GM18508 (cell line): ENCODE data around the gene TOP3B.

Source experiments
- ATAC-seq: cut with Tn5 transposase; IDR thresholded peaks from one replicate; pipeline ENCODE4 v1.9.1; 2021; ENCODE audit warnings: moderate number of reproducible peaks; ENCODE audit not compliant: insufficient read depth, unreplicated experiment

Gene TOP3B

DNA sequence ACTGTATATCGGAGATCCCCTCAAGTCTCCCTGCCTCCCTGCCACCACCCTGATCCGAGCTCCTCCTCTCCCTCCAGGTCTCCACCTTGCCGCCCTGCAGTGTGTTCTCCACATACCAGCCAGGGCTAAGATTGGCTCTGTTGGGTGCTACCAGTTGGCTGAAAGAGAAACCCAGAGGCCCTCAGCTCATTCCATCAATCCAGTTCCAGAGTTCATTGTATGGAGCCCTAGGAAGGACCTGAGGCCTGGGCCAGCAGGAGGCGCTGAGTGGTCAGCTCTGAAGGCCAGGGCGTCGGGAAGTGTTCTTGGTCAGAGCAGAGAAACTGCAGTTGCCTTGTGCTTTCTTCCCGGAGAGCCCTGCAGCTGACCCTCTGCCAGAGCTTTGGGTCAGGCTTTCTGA, 2.2 kb upstream of the TOP3B start:
- no peak for ATAC-seq

DNA sequence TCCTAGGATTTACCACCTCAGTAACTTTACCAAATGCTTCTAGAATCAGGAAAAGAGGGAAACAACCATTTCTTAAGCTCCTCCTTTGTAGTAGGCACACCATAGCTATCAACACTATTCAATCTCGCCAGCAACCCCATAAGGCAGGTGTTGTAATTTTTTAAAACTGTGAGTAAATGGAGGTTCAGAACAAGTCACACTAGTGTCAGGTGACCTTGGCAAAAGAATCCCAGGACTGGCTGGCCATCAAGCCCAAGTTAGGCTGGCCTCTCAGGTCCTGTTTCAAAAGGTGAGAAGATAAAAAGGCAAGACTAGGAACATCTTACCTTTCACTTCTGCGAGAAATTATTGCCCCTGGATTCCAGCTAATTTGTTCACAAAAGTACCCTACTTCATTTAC, 713 bp downstream of the TOP3B start:
- no peak for ATAC-seq

DNA sequence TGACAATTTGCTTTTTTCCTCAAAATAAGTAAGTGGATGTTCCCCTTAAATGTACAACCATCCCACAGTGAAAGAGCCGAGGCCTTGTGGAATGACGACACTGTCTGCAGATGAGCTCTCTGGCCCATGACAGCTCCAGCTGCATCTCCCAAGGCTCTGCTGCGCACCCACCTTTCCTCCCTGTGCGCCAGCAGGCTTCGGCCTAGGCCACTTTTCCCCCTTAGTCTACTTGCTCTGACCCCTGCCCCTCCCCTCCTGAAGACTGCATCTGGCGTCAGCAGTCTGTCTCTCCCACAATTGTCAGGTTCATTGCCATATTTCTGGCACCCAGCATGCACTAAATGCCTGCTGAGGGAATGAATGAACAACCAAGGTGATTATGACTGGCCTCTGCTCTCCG, 2.0 kb downstream of the TOP3B start:
- ATAC-seq: no peak

- ATAC-seq: no peak
Observed at GRCh38 chr22:21978564-21979386, 3.8 kb downstream of the TOP3B start.

DNA sequence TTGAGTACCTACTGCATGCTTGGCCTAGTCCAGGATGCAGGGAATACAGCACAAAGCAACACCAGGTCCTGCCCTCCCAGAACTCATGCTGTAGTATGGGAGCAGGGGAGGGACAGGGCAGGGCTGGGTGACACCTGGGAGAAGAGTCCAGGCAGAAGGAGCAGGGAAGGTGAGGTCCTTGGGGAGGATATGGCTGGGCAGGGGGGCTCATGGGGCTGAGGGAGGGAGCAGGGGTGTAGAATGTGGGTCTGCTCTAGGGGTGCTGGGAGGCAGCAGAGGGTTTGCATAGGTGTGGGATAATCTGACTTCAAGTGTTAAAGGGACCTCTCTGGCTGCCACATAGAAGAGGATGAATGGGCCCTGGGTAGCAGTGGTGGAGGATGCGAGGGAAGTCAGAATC, 4.8 kb downstream of the TOP3B start:
- ATAC-seq: no peak

GRCh38 chr22:21975854-21976345, 6.7 kb downstream of the TOP3B start:
- no peak for ATAC-seq

- ATAC-seq: no peak
Observed at GRCh38 chr22:21975273-21975672, 7.3 kb downstream of the TOP3B start.

DNA sequence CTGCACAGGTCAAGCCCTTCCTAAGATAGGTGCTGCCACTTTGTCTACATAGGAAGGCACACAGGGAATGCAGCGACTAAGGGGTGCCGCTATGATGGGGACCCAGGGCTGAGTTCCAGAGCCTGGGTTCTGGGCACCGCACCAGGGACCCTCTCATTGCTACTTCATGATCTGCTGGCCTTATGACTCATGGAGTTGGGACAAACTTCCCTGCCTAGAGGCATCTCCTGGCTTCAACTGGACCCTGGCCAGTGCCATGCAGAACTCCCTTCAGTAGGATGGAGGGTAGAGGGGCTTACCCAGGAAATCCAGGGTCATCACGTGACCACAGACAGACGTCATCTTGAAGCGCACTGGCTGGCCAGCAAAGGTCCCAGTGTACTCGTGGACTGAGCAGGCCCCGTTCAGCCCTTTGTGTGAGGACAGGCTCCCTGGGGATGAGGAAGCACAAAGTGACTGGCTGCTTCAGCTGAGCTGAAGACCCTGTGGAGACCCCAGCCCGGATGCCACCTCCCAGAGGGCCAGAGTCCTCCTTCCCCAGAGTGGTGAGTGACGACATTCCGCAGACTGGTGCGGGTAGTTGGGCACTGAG, 8.4 kb downstream of the TOP3B start:
- no peak for ATAC-seq

DNA sequence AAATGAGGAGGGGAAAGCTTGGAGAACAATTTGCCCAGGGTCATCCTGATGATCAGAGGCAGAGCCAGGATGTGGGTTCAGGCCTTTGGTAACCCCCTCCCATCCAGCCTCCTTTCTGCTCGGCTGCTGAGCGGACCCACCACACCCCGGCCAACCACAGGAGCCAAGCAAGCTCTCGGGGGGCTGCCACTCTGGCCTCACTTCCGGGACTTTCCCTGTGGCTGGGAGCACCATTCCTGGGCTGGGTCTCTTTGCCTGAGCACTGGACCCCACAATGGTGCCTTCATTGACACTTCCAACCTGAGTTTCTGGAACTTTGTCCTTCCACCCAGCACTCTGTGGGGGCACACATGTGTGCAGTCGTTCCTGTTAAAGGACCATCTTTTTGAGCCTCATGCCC, 9.8 kb downstream of the TOP3B start:
- no peak for ATAC-seq

DNA sequence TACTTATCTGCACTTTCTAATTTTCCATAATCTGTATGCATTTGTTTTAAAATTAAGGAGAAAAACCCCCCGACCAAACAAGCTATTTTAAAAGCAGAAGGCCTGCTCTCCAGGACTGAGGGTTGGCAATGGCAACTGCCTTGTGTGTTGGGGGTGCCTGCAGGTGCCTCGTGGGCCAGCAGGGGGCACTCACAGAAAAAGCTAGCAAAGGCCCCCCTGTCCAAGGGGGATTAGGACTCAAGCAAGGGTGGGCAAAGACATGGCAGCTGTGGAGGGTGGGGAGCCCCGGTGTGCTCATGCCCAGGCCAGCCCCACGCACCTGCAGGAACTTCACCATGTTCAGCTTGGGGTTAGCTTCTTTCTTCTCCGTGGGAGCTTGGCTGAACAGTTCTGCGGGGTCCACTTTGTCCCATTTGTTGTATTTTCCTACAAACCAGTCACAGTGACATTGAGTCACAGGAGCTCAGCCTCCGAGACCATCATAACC, 10.3 kb downstream of the TOP3B start:
- ATAC-seq: no peak

DNA sequence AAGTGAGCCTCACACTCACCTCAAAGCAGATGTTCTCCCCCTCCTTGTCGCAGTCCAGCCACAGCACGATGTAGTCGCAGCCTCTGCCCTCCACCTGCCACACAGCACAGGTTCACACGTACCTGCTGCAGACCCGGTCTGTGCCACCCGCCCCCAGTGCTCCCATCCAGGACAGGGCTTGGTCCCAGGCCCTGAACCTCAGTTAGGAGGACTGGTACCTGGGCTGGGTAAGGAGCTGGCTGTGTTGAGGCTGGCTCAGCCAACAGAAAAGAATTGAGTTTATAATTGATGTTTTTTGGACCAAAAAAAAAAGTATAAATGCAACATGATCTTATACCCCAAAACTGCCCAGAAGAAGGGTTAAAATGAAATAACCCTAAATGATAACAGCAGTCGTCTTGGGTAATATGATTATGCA, 10.7 kb downstream of the TOP3B start:
- ATAC-seq: no peak

GRCh38 chr22:21970800-21971617, 11.6 kb downstream of the TOP3B start:
- no peak for ATAC-seq

- ATAC-seq: no peak
Observed at GRCh38 chr22:21970037-21970799, 12.4 kb downstream of the TOP3B start.

DNA sequence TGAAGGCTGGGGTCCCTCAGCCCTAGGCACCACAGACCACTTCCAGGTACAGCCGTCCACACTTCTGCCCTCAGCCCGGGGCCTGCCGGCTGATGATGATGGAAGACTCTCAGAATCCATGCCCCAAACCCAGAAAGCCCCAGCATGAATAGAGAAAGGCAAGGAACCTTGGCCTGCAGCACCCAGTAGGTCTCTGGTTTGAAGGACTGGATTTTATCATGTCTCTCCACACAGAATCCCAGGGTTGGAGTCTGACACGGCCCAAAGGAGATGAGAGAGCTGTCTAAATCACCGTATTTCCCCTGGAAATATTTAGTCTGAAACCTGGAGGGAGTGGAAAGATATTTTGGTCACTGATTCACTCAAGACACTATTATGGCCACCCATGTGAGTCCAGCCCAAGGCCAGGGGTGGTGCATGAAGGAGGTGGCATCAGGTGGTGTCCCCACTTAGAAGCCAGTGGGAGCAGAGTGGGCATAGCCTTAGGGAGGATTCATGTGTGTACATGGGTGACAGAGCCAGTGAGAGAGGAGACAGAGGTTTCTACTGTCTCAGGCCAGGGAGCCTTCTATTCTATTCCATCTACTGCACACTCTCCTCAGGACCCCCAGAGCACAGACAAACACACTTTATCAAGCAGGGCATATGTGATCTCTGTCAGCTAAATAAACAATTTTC, 14.0 kb downstream of the TOP3B start:
- ATAC-seq: no peak

- no peak for ATAC-seq
Observed at GRCh38 chr22:21967693-21968271, 14.8 kb downstream of the TOP3B start.

- ATAC-seq: no peak
Observed at GRCh38 chr22:21966643-21967516, 15.7 kb downstream of the TOP3B start.

DNA sequence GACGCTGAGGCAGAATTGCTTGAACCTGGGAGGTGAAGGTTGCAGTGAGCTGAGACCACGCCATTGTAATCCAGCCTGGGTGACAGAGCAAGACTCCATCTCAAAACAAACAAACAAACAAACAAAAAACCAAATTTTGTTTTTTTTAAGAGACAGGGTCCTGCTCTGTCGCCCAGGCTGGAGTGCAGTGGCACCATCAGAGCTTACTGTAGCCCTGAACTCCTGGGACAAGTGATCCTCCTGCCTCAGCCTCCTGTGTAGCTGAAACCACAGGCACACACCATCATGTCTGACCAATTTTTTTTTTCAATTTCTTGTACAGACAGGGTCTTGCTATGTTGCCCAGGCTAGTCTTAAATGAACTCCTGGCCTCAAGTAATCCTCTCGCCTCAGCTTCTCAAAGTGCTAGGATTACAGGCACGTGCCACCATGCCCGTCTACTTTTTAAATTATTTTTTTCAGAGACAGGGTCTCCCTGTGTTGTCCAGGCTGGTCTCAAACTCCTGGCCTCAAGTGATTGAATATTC, 16.8 kb downstream of the TOP3B start:
- no peak for ATAC-seq

GRCh38 chr22:21964918-21965484, 17.6 kb downstream of the TOP3B start:
- ATAC-seq: no peak
